ENCODE data around the gene TBC1D22A. TPM values are rescaled to one million over a fixed set of nuclear protein-coding genes. Genes with fewer than 3 reads are reported as not detected.

TBC1D22A gene
- total RNA-seq, 1 experiment from 2014 or later: 27.6 TPM

DNA sequence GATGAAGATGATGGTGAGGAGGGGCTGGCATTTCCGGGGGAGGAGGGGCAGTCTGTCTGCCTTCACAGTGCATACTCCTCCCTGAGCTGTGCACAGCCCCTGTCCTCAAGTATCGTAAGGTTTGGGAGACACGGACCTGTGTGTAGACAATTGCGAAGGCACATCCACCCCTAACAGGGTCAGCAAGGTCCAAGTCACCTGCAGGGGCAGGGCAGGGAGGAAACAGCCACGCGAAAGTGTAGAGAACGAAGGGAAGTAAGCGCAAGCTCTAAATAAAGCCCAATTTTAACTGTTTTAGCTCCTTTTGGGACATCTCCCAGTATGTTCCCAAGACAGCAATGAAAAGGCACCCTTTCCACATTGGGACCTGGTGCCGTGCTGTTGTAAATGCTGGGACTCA lies 448.2 kb downstream of the TBC1D22A start:
- no TSS peak for BruUV-seq (replicated peaks)
- intact Hi-C loops (cut with micrococcal nuclease; ENCODE audit: unreplicated experiment): no loop called here
- Mint-ChIP-seq H3K27me3 (ENCODE audit: unreplicated experiment) (peaks cover 24% of the 10 kb centered on the region), H3K36me3 (ENCODE audit: insufficient read depth, unreplicated experiment) (no peaks in the 10 kb centered on the region), H3K4me1 (ENCODE audit: low read depth, unreplicated experiment) (no peaks in the 10 kb centered on the region), H3K27ac (ENCODE audit: unreplicated experiment) (no peak overlapping the region), H3K4me3 (ENCODE audit: low read depth, unreplicated experiment) (no peak overlapping the region), H3K9me3 (ENCODE audit: low read depth, unreplicated experiment) (peaks cover 5% of the 10 kb centered on the region)
- CTCF ChIA-PET: no interaction called here
- DNase-seq: no peak
- TF ChIP-seq, protein P1, sequence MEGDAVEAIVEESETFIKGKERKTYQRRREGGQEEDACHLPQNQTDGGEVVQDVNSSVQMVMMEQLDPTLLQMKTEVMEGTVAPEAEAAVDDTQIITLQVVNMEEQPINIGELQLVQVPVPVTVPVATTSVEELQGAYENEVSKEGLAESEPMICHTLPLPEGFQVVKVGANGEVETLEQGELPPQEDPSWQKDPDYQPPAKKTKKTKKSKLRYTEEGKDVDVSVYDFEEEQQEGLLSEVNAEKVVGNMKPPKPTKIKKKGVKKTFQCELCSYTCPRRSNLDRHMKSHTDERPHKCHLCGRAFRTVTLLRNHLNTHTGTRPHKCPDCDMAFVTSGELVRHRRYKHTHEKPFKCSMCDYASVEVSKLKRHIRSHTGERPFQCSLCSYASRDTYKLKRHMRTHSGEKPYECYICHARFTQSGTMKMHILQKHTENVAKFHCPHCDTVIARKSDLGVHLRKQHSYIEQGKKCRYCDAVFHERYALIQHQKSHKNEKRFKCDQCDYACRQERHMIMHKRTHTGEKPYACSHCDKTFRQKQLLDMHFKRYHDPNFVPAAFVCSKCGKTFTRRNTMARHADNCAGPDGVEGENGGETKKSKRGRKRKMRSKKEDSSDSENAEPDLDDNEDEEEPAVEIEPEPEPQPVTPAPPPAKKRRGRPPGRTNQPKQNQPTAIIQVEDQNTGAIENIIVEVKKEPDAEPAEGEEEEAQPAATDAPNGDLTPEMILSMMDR (IDR thresholded peaks at IDR 0.05; ENCODE audit: unreplicated experiment): no peak

DNA sequence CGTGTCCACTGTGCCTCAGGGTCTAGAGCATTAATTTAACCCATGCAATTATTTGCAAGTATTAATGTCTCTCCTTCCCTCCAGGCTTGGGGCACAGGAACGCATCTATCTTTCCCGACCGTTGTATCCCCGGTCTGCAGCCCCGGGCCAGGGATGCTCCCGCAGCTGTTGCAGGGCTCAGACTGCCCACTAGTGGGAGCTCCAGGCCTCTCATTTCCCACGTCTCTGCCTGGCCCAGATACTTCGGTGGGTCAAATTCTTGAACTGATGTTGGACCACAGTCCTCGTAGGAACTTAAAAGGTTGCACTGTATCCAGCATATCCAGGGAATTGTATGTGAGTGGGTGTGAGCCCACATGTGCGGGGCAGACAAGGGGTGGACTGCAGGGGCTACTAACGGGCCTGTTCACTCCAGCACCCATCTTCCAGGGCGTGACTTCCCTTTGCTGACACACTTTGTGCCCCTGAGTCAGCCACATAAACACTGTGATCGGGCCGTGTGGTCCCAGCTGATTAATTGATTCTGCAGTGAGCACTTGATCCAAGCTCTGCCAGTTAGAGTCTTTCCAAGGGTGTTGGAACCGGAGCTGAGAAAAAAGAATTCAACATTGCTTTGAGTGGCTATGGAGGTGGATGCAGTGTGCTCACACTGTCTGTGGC lies 451.3 kb downstream of the TBC1D22A start:
- CTCF ChIA-PET: no interaction called here
- Mint-ChIP-seq H3K9me3 (ENCODE audit: low read depth, unreplicated experiment) (peaks cover 5% of the 10 kb centered on the region), H3K27ac (ENCODE audit: unreplicated experiment) (no peak overlapping the region), H3K4me3 (ENCODE audit: low read depth, unreplicated experiment) (no peak overlapping the region), H3K36me3 (ENCODE audit: insufficient read depth, unreplicated experiment) (no peaks in the 10 kb centered on the region), H3K4me1 (ENCODE audit: low read depth, unreplicated experiment) (no peaks in the 10 kb centered on the region), H3K27me3 (ENCODE audit: unreplicated experiment) (peaks cover 12% of the 10 kb centered on the region)
- TF ChIP-seq, protein P1 (IDR thresholded peaks at IDR 0.05; ENCODE audit: unreplicated experiment): peak; percentile 64
- peak; percentile 47 for DNase-seq
- intact Hi-C loops (cut with micrococcal nuclease; ENCODE audit: unreplicated experiment): no loop called here
- BruUV-seq (replicated peaks): no TSS peak

DNA sequence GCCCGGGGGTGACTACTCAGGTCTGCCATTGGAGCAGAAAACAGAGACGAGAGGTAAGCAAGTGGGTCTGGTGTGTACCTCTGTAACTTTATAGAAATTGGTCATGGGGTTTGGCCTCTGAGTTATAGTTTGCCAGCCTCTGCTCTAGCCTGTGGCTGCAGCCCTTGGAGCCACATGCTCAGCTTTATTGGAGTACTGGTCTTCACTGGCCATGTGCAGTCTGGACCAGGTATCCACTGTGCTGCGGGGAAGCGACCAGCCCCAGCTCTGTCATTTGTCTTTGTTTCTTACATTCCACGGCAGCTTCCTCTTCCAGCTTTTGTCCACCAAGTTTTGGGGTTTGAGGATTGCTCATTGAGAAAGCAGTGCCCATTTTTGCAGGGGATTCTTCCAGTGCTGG lies 453.4 kb downstream of the TBC1D22A start:
- intact Hi-C loops (cut with micrococcal nuclease; ENCODE audit: unreplicated experiment): no loop called here

DNA sequence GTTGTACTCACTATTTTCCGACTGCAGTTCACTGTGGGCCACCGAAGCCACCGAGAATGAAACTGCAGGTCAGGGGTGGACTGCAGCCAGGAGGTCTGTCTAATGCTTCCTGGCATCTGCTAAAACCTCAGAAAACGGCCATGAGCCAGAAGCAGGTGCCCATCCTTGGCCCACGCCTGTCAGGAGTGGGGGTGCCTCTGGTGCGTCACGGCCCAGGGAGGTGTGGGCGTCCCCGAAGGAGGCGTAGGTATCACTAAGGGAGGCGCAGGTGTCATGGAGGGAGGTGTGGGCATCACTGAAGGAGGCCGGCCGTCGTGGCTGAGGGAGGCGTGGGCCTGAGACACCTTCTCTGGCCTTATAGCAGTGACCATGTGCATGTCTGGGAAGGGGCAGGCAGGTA lies 456.2 kb downstream of the TBC1D22A start:
- Mint-ChIP-seq H3K9me3 (ENCODE audit: low read depth, unreplicated experiment) (no peaks in the 10 kb centered on the region), H3K27ac (ENCODE audit: unreplicated experiment) (no peak overlapping the region), H3K36me3 (ENCODE audit: insufficient read depth, unreplicated experiment) (no peaks in the 10 kb centered on the region), H3K4me1 (ENCODE audit: low read depth, unreplicated experiment) (no peaks in the 10 kb centered on the region), H3K27me3 (ENCODE audit: unreplicated experiment) (peaks cover 12% of the 10 kb centered on the region), H3K4me3 (ENCODE audit: low read depth, unreplicated experiment) (no peak overlapping the region)
- BruUV-seq (replicated peaks): no TSS peak
- TF ChIP-seq, protein P1 (IDR thresholded peaks at IDR 0.05; ENCODE audit: unreplicated experiment): no peak
- intact Hi-C loops (cut with micrococcal nuclease; ENCODE audit: unreplicated experiment): no loop called here
- CTCF ChIA-PET: no interaction called here
- no peak for DNase-seq

More for the DNA sequence above, 453.4 kb downstream of the TBC1D22A start:
- H3K4me3 Mint-ChIP-seq (ENCODE audit: low read depth, unreplicated experiment): no peak overlapping the region
- TF ChIP-seq, protein P1 (IDR thresholded peaks at IDR 0.05; ENCODE audit: unreplicated experiment): no peak
- CTCF ChIA-PET: interaction anchor here (0.6 kb wide), 1 partner anchor 157 kb away, joined by 7 read pairs; no protein-coding TSS in a partner anchor
- H3K4me1 Mint-ChIP-seq (ENCODE audit: low read depth, unreplicated experiment): no peaks in the 10 kb centered on the region
- H3K36me3 Mint-ChIP-seq (ENCODE audit: insufficient read depth, unreplicated experiment): no peaks in the 10 kb centered on the region
- no TSS peak for BruUV-seq (replicated peaks)
- peaks cover 12% of the 10 kb centered on the region for H3K27me3 Mint-ChIP-seq (ENCODE audit: unreplicated experiment)
- no peak for DNase-seq
- no peak overlapping the region for H3K27ac Mint-ChIP-seq (ENCODE audit: unreplicated experiment)
- H3K9me3 Mint-ChIP-seq (ENCODE audit: low read depth, unreplicated experiment): peaks cover 5% of the 10 kb centered on the region
